Measurements from ENCODE around the gene NCOR2. TPM values are rescaled to one million over a fixed set of nuclear protein-coding genes. Genes with fewer than 3 reads are reported as not detected.

NCOR2 gene
- total RNA-seq, 1 experiment from 2014 or later = 54.8 TPM

- DNase-seq (ENCODE audit: low read depth) = no peak
Observed at GRCh38 chr12:124577374-124577773, 10.0 kb upstream of the NCOR2 start.

- DNase-seq (ENCODE audit: low read depth) = no peak
Observed at GRCh38 chr12:124576061-124576650, 8.7 kb upstream of the NCOR2 start.

- DNase-seq (ENCODE audit: low read depth) = no peak
Observed at GRCh38 chr12:124573839-124574786, 6.7 kb upstream of the NCOR2 start.

- DNase-seq (ENCODE audit: low read depth) = no peak
Observed at GRCh38 chr12:124571556-124571955, 4.1 kb upstream of the NCOR2 start.

GRCh38 chr12:124570810-124571209 is 3.4 kb upstream of the NCOR2 start:
- DNase-seq (ENCODE audit: low read depth) = no peak

GRCh38 chr12:124569375-124570148 is 2.1 kb upstream of the NCOR2 start:
- DNase-seq (ENCODE audit: low read depth) = no peak

GRCh38 chr12:124568431-124569374 is 1.3 kb upstream of the NCOR2 start:
- DNase-seq (ENCODE audit: low read depth) = peak; percentile 87

GRCh38 chr12:124567673-124568373 is 411 bp upstream of the NCOR2 start:
- DNase-seq (ENCODE audit: low read depth) = peak; percentile 82

- DNase-seq (ENCODE audit: low read depth) = peak; percentile 80
Observed at GRCh38 chr12:124566161-124566996, 1.0 kb downstream of the NCOR2 start.

- no peak for DNase-seq (ENCODE audit: low read depth)
Observed at GRCh38 chr12:124565656-124566160, 1.7 kb downstream of the NCOR2 start.

GRCh38 chr12:124564971-124565491 is 2.4 kb downstream of the NCOR2 start:
- no peak for DNase-seq (ENCODE audit: low read depth)

GRCh38 chr12:124564232-124564958 is 3.0 kb downstream of the NCOR2 start:
- DNase-seq (ENCODE audit: low read depth) = no peak

GRCh38 chr12:124563809-124564208 is 3.6 kb downstream of the NCOR2 start:
- DNase-seq (ENCODE audit: low read depth) = no peak

- peak; percentile 47 for DNase-seq (ENCODE audit: low read depth)
Observed at GRCh38 chr12:124563401-124563800, 4.0 kb downstream of the NCOR2 start.

GRCh38 chr12:124562796-124563181 is 4.6 kb downstream of the NCOR2 start:
- DNase-seq (ENCODE audit: low read depth) = no peak

- DNase-seq (ENCODE audit: low read depth) = no peak
Observed at GRCh38 chr12:124562018-124562795, 5.2 kb downstream of the NCOR2 start.

- no peak for DNase-seq (ENCODE audit: low read depth)
Observed at GRCh38 chr12:124561231-124561630, 6.2 kb downstream of the NCOR2 start.
